ENCODE data around the gene EOLA1.

GRCh38 chrX:149493567-149494562, 46.9 kb upstream of the EOLA1 start:
- TF ChIP-seq CTCF (optimal IDR thresholded peaks at IDR 0.05 in 1 of 3, IDR thresholded peaks at IDR 0.05 in 1 of 3, conservative IDR thresholded peaks at IDR 0.05 in 1 of 3; ENCODE audit: extremely low read depth in 1 of 3, insufficient read depth in 2 of 3, low read length in 3 of 3) (no peak), EZH2 (IDR thresholded peaks at IDR 0.05; ENCODE audit: low read length) (no peak)
